ENCODE results near the gene CLEC9A. TPM values are rescaled to one million over a fixed set of nuclear protein-coding genes. Genes with fewer than 3 reads are reported as not detected.

CLEC9A gene
- total and polyA plus RNA-seq, 8 donors, result 0.20 to 2.6 TPM; not detected in 6

- Histone ChIP-seq H3K36me3 (no peaks in the 10 kb centered on the region), H3K27ac (no peak overlapping the region), H3K4me3 (no peak overlapping the region), H3K27me3 (no peaks in the 10 kb centered on the region), H3K9me3 (no peaks in the 10 kb centered on the region), H3K4me1 (no peaks in the 10 kb centered on the region)
- DNase-seq, result no peak
- TF ChIP-seq POLR2A (IDR thresholded peaks at IDR 0.05), result no peak
- intact Hi-C loops (cut with DNase I; ENCODE audit: low total_unique reads), result no loop called here
Measured at GRCh38 chr12:10075451-10075850, 45.0 kb downstream of the CLEC9A start.

GRCh38 chr12:10082117-10082874 is 51.8 kb downstream of the CLEC9A start:
- Histone ChIP-seq H3K4me3 (no peak overlapping the region), H3K36me3 (no peaks in the 10 kb centered on the region), H3K4me1 (no peaks in the 10 kb centered on the region), H3K27me3 (no peaks in the 10 kb centered on the region), H3K9me3 (peaks cover 0 to 14% (median 3%) of the 10 kb centered on the region in 4 donors), H3K27ac (no peak overlapping the region)
- DNase-seq, result no peak
- WGBS, 5 donors, result 57 to 74% (median 73%) methylated on average over 5 of the region's 5 CpGs
- intact Hi-C loops (cut with DNase I; ENCODE audit: low total_unique reads), result no loop called here
- TF ChIP-seq EP300 (IDR thresholded peaks at IDR 0.05) (no peak), POLR2A (IDR thresholded peaks at IDR 0.05) (no peak), CTCF (IDR thresholded peaks at IDR 0.05) (no peak), POLR2AphosphoS5 (IDR thresholded peaks at IDR 0.05) (no peak)

GRCh38 chr12:10084733-10085132 is 54.3 kb downstream of the CLEC9A start:
- Histone ChIP-seq H3K36me3 (no peaks in the 10 kb centered on the region), H3K27me3 (no peaks in the 10 kb centered on the region), H3K4me1 (peaks cover 0 to 3% (median 0%) of the 10 kb centered on the region in 4 donors), H3K27ac (no peak overlapping the region), H3K9me3 (peaks cover 0 to 14% (median 3%) of the 10 kb centered on the region in 4 donors), H3K4me3 (no peak overlapping the region)
- intact Hi-C loops (cut with DNase I; ENCODE audit: low total_unique reads), result no loop called here
- no peak for TF ChIP-seq CTCF (IDR thresholded peaks at IDR 0.05)
- no peak for TF ChIP-seq POLR2AphosphoS5 (IDR thresholded peaks at IDR 0.05)
- no peak for TF ChIP-seq POLR2A (IDR thresholded peaks at IDR 0.05)
- TF ChIP-seq EP300 (IDR thresholded peaks at IDR 0.05), result no peak
- WGBS, 5 donors, result 79 to 100% (median 93%) methylated on average over 1 to 6 of the region's 6 CpGs
- DNase-seq, result no peak

- H3K4me3 ChIP-seq, result no peak overlapping the region
- no peak for TF ChIP-seq POLR2AphosphoS5 (IDR thresholded peaks at IDR 0.05)
- TF ChIP-seq CTCF (IDR thresholded peaks at IDR 0.05), result no peak
- no peak for TF ChIP-seq POLR2A (IDR thresholded peaks at IDR 0.05)
- no peak for TF ChIP-seq EP300 (IDR thresholded peaks at IDR 0.05)
- no peaks in the 10 kb centered on the region for H3K27me3 ChIP-seq
- peaks cover 0 to 14% (median 3%) of the 10 kb centered on the region in 4 donors for H3K9me3 ChIP-seq
- WGBS, 5 donors, result 69 to 73% (median 70%) methylated on average over 3 of the region's 3 CpGs
- H3K27ac ChIP-seq, result no peak overlapping the region
- DNase-seq, result no peak
- peaks cover 0 to 3% (median 0%) of the 10 kb centered on the region in 4 donors for H3K4me1 ChIP-seq
- H3K36me3 ChIP-seq, result no peaks in the 10 kb centered on the region
- intact Hi-C loops (cut with DNase I; ENCODE audit: low total_unique reads), result no loop called here
Measured at GRCh38 chr12:10086387-10086786, 55.9 kb downstream of the CLEC9A start.

GRCh38 chr12:10088031-10088430 is 57.5 kb downstream of the CLEC9A start:
- intact Hi-C loops (cut with DNase I; ENCODE audit: low total_unique reads), result no loop called here
- TF ChIP-seq POLR2A (IDR thresholded peaks at IDR 0.05) (no peak), EP300 (IDR thresholded peaks at IDR 0.05) (no peak), CTCF (IDR thresholded peaks at IDR 0.05) (no peak), POLR2AphosphoS5 (IDR thresholded peaks at IDR 0.05) (no peak)

More at GRCh38 chr12:10088031-10088430, 57.5 kb downstream of the CLEC9A start:
- H3K4me1 ChIP-seq, result peaks cover 0 to 3% (median 0%) of the 10 kb centered on the region in 4 donors
- peaks cover 0 to 14% (median 3%) of the 10 kb centered on the region in 4 donors for H3K9me3 ChIP-seq
- H3K27me3 ChIP-seq, result no peaks in the 10 kb centered on the region
- no peaks in the 10 kb centered on the region for H3K36me3 ChIP-seq
- no peak for DNase-seq
- H3K27ac ChIP-seq, result no peak overlapping the region
- no peak overlapping the region for H3K4me3 ChIP-seq
